Mucosa of rectum (tissue), 2 donors: ENCODE data around the gene LUM.

Experiments
- H3K27ac ChIP-seq, 2 donors: one replicate each; pipeline ENCODE4 v1.7.0; 2013; ENCODE audit warnings: inconsistent platforms in 2 of 2, low read depth in 2 of 2, low read length in 2 of 2
- H3K27me3 ChIP-seq, 2 donors: one replicate each; pipeline ENCODE4 v1.7.0; 2013; ENCODE audit warnings: low read length in 2 of 2; ENCODE audit not compliant: control insufficient read depth in 2 of 2, insufficient read depth in 2 of 2
- H3K36me3 ChIP-seq, 2 donors: one replicate each; pipeline ENCODE4 v1.7.0; 2013; ENCODE audit warnings: low read length in 2 of 2; ENCODE audit not compliant: control insufficient read depth in 2 of 2, insufficient read depth in 2 of 2
- H3K4me1 ChIP-seq, 2 donors: one replicate each; pipeline ENCODE4 v1.7.0; 2013; ENCODE audit warnings: low read length in 2 of 2, mild to moderate bottlenecking in 1 of 2; ENCODE audit not compliant: control insufficient read depth in 2 of 2, insufficient read depth in 2 of 2
- H3K4me3 ChIP-seq, 2 donors: one replicate each; pipeline ENCODE4 v1.7.0; 2013; ENCODE audit warnings: low read length in 2 of 2
- H3K9ac ChIP-seq, 2 donors: one replicate each; pipeline ENCODE4 v1.7.0; 2013; ENCODE audit warnings: low read length in 2 of 2, low read depth in 1 of 2, mild to moderate bottlenecking in 1 of 2
- H3K9me3 ChIP-seq, 2 donors: one replicate each; pipeline ENCODE4 v1.7.0; 2013; ENCODE audit warnings: low read length in 2 of 2; ENCODE audit not compliant: control insufficient read depth in 2 of 2
- donor health status: healthy.
- donor health status: Normal muscosa, but diverticular disease.

The LUM gene

DNA sequence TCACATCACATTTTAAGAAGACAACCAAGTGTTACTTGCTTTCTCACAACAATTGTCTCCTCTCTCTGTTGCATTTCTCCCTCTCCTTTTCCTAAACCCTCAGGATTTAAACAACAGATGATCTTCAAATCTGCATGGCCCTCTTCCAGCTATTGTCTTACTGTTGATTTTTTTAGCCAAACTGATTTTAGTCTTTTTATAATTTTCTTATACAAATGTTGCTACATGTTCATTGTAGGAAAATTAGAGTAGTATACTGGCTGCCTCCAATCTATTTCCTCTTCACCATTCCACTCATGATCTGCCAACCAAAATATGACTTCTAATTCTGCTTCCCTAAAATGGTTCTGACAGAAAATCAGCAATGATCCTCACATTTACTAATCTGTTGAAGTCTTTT, 52.1 kb downstream of the LUM start:
- Histone ChIP-seq H3K4me1 (no peaks in the 10 kb centered on the region), H3K4me3 (no peak overlapping the region), H3K36me3 (no peaks in the 10 kb centered on the region), H3K27ac (no peak overlapping the region), H3K9me3 (no peaks in the 10 kb centered on the region), H3K27me3 (no peaks in the 10 kb centered on the region), H3K9ac (no peak overlapping the region)

- Histone ChIP-seq H3K27ac (no peak overlapping the region), H3K27me3 (no peaks in the 10 kb centered on the region), H3K9me3 (no peaks in the 10 kb centered on the region), H3K4me1 (no peaks in the 10 kb centered on the region), H3K4me3 (no peak overlapping the region), H3K9ac (no peak overlapping the region), H3K36me3 (no peaks in the 10 kb centered on the region)
Measured at GRCh38 chr12:91058786-91059185, 52.5 kb downstream of the LUM start.

DNA sequence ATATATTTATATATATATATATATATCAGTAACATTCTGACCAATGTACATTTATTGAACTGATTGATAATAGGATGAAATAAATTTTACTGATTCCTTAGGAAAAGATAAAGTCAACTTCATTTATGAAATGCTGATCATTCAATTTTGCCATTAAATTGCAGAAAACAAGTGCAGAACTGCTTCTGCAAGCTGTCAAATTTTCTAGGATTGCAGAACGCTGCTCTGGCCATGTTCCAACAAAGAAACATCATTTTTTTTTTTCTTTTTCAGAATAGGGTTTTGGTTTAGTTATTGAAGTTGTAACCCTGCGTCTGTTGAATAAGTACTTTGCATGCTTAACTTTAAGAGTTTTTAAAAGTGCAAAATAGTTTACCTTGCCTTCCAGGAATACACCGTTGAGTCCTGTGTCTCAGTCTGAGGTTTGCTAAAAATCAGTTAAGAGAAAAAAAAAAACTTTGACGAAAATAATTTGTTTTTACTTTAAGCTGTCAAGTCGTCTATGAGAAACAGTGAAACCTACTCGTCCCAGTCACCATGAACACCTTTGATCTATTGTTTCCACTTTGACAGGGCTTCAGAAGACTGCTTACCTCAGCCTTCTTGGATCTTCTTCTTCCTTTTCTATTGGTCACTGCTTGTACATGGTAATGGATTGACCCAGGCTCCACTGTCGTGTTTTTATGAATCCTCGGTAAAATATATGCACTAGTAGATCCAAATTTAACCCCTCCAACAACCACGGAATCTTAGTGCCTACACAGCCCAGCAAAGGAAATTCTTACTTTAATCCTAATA, 53.7 kb downstream of the LUM start, which contains the start of gene KERA:
Gene KERA, minus strand, starts transcription at position 657 of the 798 bp plus-strand sequence. CDS start 1,743 bp downstream, outside the sequence.
- Histone ChIP-seq H3K9me3 (no peaks in the 10 kb centered on the region), H3K27me3 (no peaks in the 10 kb centered on the region), H3K27ac (no peak within 1 kb of the TSS), H3K4me3 (no peak within 1 kb of the TSS), H3K4me1 (no peaks in the 10 kb centered on the region), H3K36me3 (no peaks in the 10 kb centered on the region), H3K9ac (no peak within 1 kb of the TSS)

GRCh38 chr12:91056488-91056887, 54.8 kb downstream of the LUM start:
- Histone ChIP-seq H3K9me3 (no peaks in the 10 kb centered on the region), H3K4me3 (no peak overlapping the region), H3K36me3 (no peaks in the 10 kb centered on the region), H3K4me1 (no peaks in the 10 kb centered on the region), H3K27ac (no peak overlapping the region), H3K27me3 (no peaks in the 10 kb centered on the region), H3K9ac (no peak overlapping the region)

DNA sequence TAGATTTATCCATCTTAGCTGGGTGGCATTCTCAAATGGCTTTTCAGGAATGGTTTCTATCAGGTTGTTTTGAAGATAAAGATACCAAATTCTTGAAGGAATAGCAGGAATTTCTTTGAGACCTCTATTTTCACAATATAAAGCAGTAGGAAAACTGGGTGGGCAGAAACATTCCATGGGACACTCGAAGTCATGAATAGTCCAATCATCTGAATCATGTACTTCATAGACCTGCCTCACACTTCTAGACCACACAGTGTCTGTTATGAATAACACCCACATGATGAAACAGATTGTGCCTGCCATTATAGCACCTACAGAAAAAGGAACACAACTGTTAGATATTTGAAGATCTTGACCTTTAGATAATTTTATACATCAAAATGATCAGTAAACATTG, 55.3 kb downstream of the LUM start:
- Histone ChIP-seq H3K9ac (no peak overlapping the region), H3K36me3 (no peaks in the 10 kb centered on the region), H3K27ac (no peak overlapping the region), H3K4me1 (no peaks in the 10 kb centered on the region), H3K4me3 (no peak overlapping the region), H3K9me3 (no peaks in the 10 kb centered on the region), H3K27me3 (no peaks in the 10 kb centered on the region)

- Histone ChIP-seq H3K27me3 (no peaks in the 10 kb centered on the region), H3K4me1 (no peaks in the 10 kb centered on the region), H3K9me3 (no peaks in the 10 kb centered on the region), H3K36me3 (no peaks in the 10 kb centered on the region), H3K27ac (no peak overlapping the region), H3K9ac (no peak overlapping the region), H3K4me3 (no peak overlapping the region)
Measured at GRCh38 chr12:91053951-91054715, 57.2 kb downstream of the LUM start.
